ENCODE data around the gene CAMSAP1. TPM values are rescaled to one million over a fixed set of nuclear protein-coding genes. Genes with fewer than 3 reads are reported as not detected.
"Not testable (repeated sequence)": the region's sequence is repeated elsewhere in the genome, so short reads cannot be mapped to it uniquely, and the experiment has no call there.

The CAMSAP1 gene
- total RNA-seq, 4 donors from 2014 or later, result 32.2 to 46.1 (median 34.0) TPM

GRCh38 chr9:135921749-135922310, 14.5 kb upstream of the CAMSAP1 start:
- intact Hi-C loops (cut with DNase I; ENCODE audit: low total_unique reads), result no loop called here
- no peak for TF ChIP-seq POLR2A (IDR thresholded peaks at IDR 0.05)
- TF ChIP-seq, protein P1, sequence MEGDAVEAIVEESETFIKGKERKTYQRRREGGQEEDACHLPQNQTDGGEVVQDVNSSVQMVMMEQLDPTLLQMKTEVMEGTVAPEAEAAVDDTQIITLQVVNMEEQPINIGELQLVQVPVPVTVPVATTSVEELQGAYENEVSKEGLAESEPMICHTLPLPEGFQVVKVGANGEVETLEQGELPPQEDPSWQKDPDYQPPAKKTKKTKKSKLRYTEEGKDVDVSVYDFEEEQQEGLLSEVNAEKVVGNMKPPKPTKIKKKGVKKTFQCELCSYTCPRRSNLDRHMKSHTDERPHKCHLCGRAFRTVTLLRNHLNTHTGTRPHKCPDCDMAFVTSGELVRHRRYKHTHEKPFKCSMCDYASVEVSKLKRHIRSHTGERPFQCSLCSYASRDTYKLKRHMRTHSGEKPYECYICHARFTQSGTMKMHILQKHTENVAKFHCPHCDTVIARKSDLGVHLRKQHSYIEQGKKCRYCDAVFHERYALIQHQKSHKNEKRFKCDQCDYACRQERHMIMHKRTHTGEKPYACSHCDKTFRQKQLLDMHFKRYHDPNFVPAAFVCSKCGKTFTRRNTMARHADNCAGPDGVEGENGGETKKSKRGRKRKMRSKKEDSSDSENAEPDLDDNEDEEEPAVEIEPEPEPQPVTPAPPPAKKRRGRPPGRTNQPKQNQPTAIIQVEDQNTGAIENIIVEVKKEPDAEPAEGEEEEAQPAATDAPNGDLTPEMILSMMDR (IDR thresholded peaks at IDR 0.05), result no peak
- no peak for DNase-seq (ENCODE audit: low spot score in 2 of 2)
- 77 to 92% methylated on average over 14 of the region's 14 CpGs for WGBS, 2 donors
- no peak overlapping the region for H3K4me3 ChIP-seq (ENCODE audit: low read depth, poor library complexity, severe bottlenecking)

- no peak for TF ChIP-seq POLR2A (IDR thresholded peaks at IDR 0.05)
- TF ChIP-seq, protein P1 (IDR thresholded peaks at IDR 0.05), result no peak
- intact Hi-C loops (cut with DNase I; ENCODE audit: low total_unique reads), result no loop called here
- WGBS, 2 donors, result 67 to 83% methylated on average over 24 of the region's 24 CpGs
- no peak overlapping the region for H3K4me3 ChIP-seq (ENCODE audit: low read depth, poor library complexity, severe bottlenecking)
- DNase-seq (ENCODE audit: low spot score in 2 of 2), result no peak
Measured at GRCh38 chr9:135920973-135921585, 13.7 kb upstream of the CAMSAP1 start.

DNA sequence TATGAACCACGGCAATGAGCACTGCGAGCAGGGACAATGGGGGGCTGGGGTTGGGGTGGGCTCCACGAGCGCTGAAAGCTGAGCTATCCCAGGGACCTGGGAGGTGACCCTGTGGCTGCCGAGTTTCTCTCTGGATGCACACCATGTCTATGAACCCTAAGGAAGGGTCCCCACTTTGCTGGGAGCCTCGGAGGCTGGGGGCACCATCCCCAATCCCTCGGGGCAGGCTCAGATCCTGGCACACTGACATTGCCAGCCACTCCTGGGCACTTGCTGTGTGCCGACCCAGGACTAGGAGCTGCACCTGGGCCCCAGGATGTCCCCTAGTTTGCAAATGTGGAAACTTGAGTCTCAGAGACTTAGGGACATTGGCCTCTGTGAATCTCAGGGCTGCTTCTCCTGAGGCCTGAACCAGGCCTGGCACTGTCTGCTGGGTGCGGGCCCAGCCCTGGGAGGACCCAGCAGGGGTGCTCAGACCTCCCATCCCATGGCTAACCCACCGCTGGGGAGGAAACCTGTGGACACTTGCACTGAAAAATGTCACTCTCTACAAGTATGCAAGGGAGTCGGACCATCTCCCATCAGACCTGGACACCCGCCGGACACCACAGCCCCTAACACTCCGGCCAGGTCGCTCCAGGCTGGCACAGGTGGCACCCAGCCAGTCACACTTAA, 13.0 kb upstream of the CAMSAP1 start:
- no peak for DNase-seq (ENCODE audit: low spot score in 2 of 2)
- intact Hi-C loops (cut with DNase I; ENCODE audit: low total_unique reads), result no loop called here
- TF ChIP-seq, protein P1 (IDR thresholded peaks at IDR 0.05), result no peak
- TF ChIP-seq POLR2A (IDR thresholded peaks at IDR 0.05), result no peak
- no peak overlapping the region for H3K4me3 ChIP-seq (ENCODE audit: low read depth, poor library complexity, severe bottlenecking)
- 91% methylated on average over 10 to 15 of the region's 15 CpGs for WGBS, 2 donors

DNA sequence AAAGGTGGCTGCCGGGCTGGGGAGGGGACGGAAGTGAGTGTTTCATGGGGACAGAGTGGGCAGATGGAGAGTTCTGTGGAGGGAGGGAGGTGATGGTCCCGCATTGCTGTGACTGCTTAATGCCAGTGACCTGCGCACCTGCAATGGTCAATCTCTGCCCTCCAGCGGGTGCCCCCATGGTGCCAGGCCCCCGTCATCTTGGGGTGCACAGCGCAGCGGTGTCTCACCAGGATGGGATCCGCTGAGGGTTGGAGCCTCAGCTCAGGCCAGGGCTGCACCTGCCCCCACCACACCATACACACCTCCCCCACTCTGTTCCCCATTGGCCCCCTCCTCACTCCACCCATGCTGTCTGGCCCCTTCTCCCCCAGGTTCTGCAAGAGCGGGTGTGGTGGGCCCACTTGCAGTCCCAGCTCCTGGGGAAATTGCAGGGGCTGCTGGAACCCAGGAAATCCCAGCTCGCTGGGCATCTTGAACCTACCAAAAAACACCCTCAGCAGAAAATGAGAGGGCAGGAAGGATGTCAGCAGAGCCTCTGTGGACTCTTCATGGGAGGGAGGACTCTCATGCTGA, 12.1 kb upstream of the CAMSAP1 start:
- intact Hi-C loops (cut with DNase I; ENCODE audit: low total_unique reads), result no loop called here
- peak in 1 of 2 donors; percentile 42 for DNase-seq (ENCODE audit: low spot score in 2 of 2)
- WGBS, 2 donors, result 97 to 99% methylated on average over 11 of the region's 11 CpGs
- H3K4me3 ChIP-seq (ENCODE audit: low read depth, poor library complexity, severe bottlenecking), result no peak overlapping the region
- TF ChIP-seq, protein P1 (IDR thresholded peaks at IDR 0.05), result no peak
- TF ChIP-seq POLR2A (IDR thresholded peaks at IDR 0.05), result no peak

GRCh38 chr9:135916227-135916626, 8.9 kb upstream of the CAMSAP1 start:
- H3K4me3 ChIP-seq (ENCODE audit: low read depth, poor library complexity, severe bottlenecking); intact Hi-C loops (cut with DNase I; ENCODE audit: low total_unique reads): not testable (repeated sequence)
- DNase-seq (ENCODE audit: low spot score in 2 of 2), result peak in 1 of 2 donors; percentile 70
- WGBS, 2 donors, result 92 to 97% methylated on average over 12 of the region's 12 CpGs

DNA sequence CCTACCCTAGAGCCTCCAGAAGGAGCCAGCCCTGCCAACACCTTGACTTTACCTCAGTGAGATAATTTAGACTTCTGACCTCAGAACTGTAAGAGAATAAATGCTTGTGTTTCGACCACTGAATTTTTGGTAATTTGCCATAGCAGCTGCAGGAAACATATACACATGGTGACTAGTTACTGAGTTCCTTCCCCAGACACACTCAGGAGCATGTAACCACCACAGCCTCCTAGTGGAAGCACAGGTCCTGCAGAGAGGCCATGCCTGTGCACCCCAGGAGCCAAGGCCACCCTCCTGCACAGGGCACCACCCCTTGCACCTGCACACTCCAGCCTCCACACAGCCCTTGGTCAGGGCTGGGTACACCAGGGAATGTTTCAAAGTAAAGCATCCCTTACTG, 7.6 kb upstream of the CAMSAP1 start:
- DNase-seq (ENCODE audit: low spot score in 2 of 2), result peak in 1 of 2 donors; percentile 46
- intact Hi-C loops (cut with DNase I; ENCODE audit: low total_unique reads), result no loop called here

DNA sequence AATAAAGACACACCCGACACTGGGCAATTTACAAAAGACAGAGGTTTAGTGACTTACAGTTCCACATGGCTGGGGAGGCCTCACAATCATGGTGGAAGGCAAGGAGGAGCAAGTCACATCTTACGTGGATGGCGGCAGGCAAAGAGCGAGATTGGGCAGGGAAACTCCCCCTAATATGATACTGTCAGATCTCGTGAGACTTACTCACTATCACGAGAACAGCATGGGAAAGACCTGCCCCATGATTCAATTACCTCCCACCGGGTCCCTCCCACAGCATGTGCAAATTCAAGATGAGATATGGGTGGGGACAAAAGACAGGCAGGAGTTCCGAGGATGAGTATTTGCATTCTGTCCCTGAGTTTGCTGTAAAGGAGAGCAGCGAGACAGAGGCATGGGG, 3.9 kb upstream of the CAMSAP1 start:
- DNase-seq (ENCODE audit: low spot score in 2 of 2), result peak in 1 of 2 donors; percentile 45
- WGBS, 2 donors, result 95 to 98% methylated on average over 9 of the region's 9 CpGs
- H3K4me3 ChIP-seq (ENCODE audit: low read depth, poor library complexity, severe bottlenecking); intact Hi-C loops (cut with DNase I; ENCODE audit: low total_unique reads): not testable (repeated sequence)

More for the DNA sequence above, 7.6 kb upstream of the CAMSAP1 start:
- 89 to 93% methylated on average over 1 of the region's 1 CpG for WGBS, 2 donors
- TF ChIP-seq, protein P1 (IDR thresholded peaks at IDR 0.05), result no peak
- TF ChIP-seq POLR2A (IDR thresholded peaks at IDR 0.05), result no peak
- H3K4me3 ChIP-seq (ENCODE audit: low read depth, poor library complexity, severe bottlenecking), result no peak overlapping the region

Measured in lower leg skin (tissue), 4 donors.